ENCODE measurements around the gene EIF3L.

DNA sequence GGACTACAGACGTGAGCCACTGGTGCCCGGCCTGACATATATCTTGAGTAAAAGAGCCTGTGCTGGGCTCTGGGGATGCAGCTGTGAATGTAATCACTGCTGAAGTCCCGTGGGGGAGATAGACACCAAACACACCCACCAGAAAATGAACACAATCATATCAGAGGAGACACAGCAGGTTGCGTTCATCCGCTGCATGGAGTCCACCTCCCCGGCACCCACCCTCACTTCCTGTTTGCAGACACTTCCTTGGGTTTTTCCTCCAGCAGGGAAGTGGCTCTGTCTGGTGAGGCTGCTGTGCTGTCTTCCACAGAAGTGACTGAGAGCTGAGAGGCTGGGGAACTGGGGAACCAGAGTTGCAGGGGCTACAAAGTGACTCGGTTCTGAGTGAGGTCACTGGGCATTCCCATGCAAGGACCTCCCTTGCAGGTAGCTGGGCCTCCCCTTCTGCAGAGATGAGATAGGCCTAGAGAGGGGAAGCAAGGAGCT lies 64.1 kb downstream of the EIF3L start:
- TF ChIP-seq CTCF (IDR thresholded peaks at IDR 0.05) (no peak), POLR2A (IDR thresholded peaks at IDR 0.05) (no peak)

Data from esophagus squamous epithelium (tissue), 4 donors.